ENCODE data around the gene RTTN. TPM values are rescaled to one million over a fixed set of nuclear protein-coding genes. Genes with fewer than 3 reads are reported as not detected.
"Not testable (repeated sequence)": the region's sequence is repeated elsewhere in the genome, so short reads cannot be mapped to it uniquely, and the experiment has no call there.

The RTTN gene
- total RNA-seq, 1 donor from 2014 or later = 10.6 TPM

- intact Hi-C loops (cut with micrococcal nuclease) = no loop called here
- no peak for TF ChIP-seq CTCF (IDR thresholded peaks at IDR 0.05; ENCODE audit: borderline replicate concordance)
These were observed 81.3 kb downstream of the RTTN start for GRCh38 chr18:70124139-70124538.

GRCh38 chr18:70121842-70122241 is 83.6 kb downstream of the RTTN start:
- no peak for DNase-seq
- Histone ChIP-seq H3K9me3 (replicated peaks) (peaks cover 5% of the 10 kb centered on the region), H3K4me3 (no peak overlapping the region), H3K27ac (replicated peaks) (no peak overlapping the region), H3K36me3 (peaks cover 34% of the 10 kb centered on the region), H3K27me3 (ENCODE audit: low read depth) (no peaks in the 10 kb centered on the region), H3K4me1 (no peaks in the 10 kb centered on the region)
- intact Hi-C loops (cut with micrococcal nuclease) = no loop called here
- no peak for TF ChIP-seq CTCF (IDR thresholded peaks at IDR 0.05; ENCODE audit: borderline replicate concordance)

More at GRCh38 chr18:70124139-70124538, 81.3 kb downstream of the RTTN start:
- peaks cover 4% of the 10 kb centered on the region for H3K4me1 ChIP-seq
- DNase-seq = no peak
- no peaks in the 10 kb centered on the region for H3K9me3 ChIP-seq (replicated peaks)
- no peaks in the 10 kb centered on the region for H3K27me3 ChIP-seq (ENCODE audit: low read depth)
- no peak overlapping the region for H3K4me3 ChIP-seq
- H3K36me3 ChIP-seq = peaks cover 41% of the 10 kb centered on the region
- H3K27ac ChIP-seq (replicated peaks) = no peak overlapping the region

- Histone ChIP-seq H3K9me3 (replicated peaks) (peaks cover 5% of the 10 kb centered on the region), H3K36me3 (peaks cover 15% of the 10 kb centered on the region), H3K4me3 (no peak overlapping the region), H3K4me1 (no peaks in the 10 kb centered on the region), H3K27me3 (ENCODE audit: low read depth) (no peaks in the 10 kb centered on the region), H3K27ac (replicated peaks) (no peak overlapping the region)
- intact Hi-C loops (cut with micrococcal nuclease) = no loop called here
- no peak for TF ChIP-seq CTCF (IDR thresholded peaks at IDR 0.05; ENCODE audit: borderline replicate concordance)
- no peak for DNase-seq
These were observed 88.5 kb downstream of the RTTN start for GRCh38 chr18:70116949-70117348.

GRCh38 chr18:70113511-70113910 is 92.0 kb downstream of the RTTN start:
- H3K36me3 ChIP-seq = peaks cover 29% of the 10 kb centered on the region
- peaks cover 3% of the 10 kb centered on the region for H3K9me3 ChIP-seq (replicated peaks)

GRCh38 chr18:70110678-70111077 is 94.8 kb downstream of the RTTN start:
- Histone ChIP-seq H3K36me3 (peaks cover 53% of the 10 kb centered on the region), H3K4me1 (no peaks in the 10 kb centered on the region), H3K27me3 (ENCODE audit: low read depth) (no peaks in the 10 kb centered on the region), H3K4me3 (no peak overlapping the region), H3K27ac (replicated peaks) (no peak overlapping the region), H3K9me3 (replicated peaks) (no peaks in the 10 kb centered on the region)
- no peak for TF ChIP-seq CTCF (IDR thresholded peaks at IDR 0.05; ENCODE audit: borderline replicate concordance)
- no peak for DNase-seq
- intact Hi-C loops (cut with micrococcal nuclease) = no loop called here

More at GRCh38 chr18:70113511-70113910, 92.0 kb downstream of the RTTN start:
- no peaks in the 10 kb centered on the region for H3K4me1 ChIP-seq
- TF ChIP-seq CTCF (IDR thresholded peaks at IDR 0.05; ENCODE audit: borderline replicate concordance) = no peak
- intact Hi-C loops (cut with micrococcal nuclease) = no loop called here
- no peak for DNase-seq
- H3K4me3 ChIP-seq = no peak overlapping the region
- H3K27ac ChIP-seq (replicated peaks) = no peak overlapping the region
- no peaks in the 10 kb centered on the region for H3K27me3 ChIP-seq (ENCODE audit: low read depth)

GRCh38 chr18:70107091-70107490 is 98.4 kb downstream of the RTTN start:
- TF ChIP-seq CTCF (IDR thresholded peaks at IDR 0.05; ENCODE audit: borderline replicate concordance) = no peak
- intact Hi-C loops (cut with micrococcal nuclease) = no loop called here
- Histone ChIP-seq H3K4me3 (no peak overlapping the region), H3K9me3 (replicated peaks) (no peaks in the 10 kb centered on the region), H3K27me3 (ENCODE audit: low read depth) (no peaks in the 10 kb centered on the region), H3K27ac (replicated peaks) (no peak overlapping the region), H3K36me3 (peaks cover 73% of the 10 kb centered on the region), H3K4me1 (no peaks in the 10 kb centered on the region)
- no peak for DNase-seq

- DNase-seq; H3K27me3 ChIP-seq (ENCODE audit: low read depth); H3K4me3 ChIP-seq; H3K4me1 ChIP-seq; intact Hi-C loops (cut with micrococcal nuclease); H3K27ac ChIP-seq (replicated peaks): not testable (repeated sequence)
- Histone ChIP-seq H3K36me3 (peaks cover 57% of the 10 kb centered on the region), H3K9me3 (replicated peaks) (peaks cover 15% of the 10 kb centered on the region)
These were observed 102.6 kb downstream of the RTTN start for GRCh38 chr18:70102854-70103253.
